Measurements from ENCODE around the gene TSC22D1. TPM values are rescaled to one million over a fixed set of nuclear protein-coding genes. Genes with fewer than 3 reads are reported as not detected.

Gene TSC22D1
- total and polyA plus RNA-seq, 4 donors, result 21.0 to 43.5 (median 37.0) TPM

- TF ChIP-seq HNF4A (conservative IDR thresholded peaks at IDR 0.05) (no peak), YY1 (IDR thresholded peaks at IDR 0.05) (no peak), ZBTB33 (IDR thresholded peaks at IDR 0.05) (no peak), MAX (IDR thresholded peaks at IDR 0.05) (no peak), TAF1 (conservative IDR thresholded peaks at IDR 0.05) (no peak), RXRA (IDR thresholded peaks at IDR 0.05) (no peak), ATF3 (IDR thresholded peaks at IDR 0.05) (no peak), EGR1 (IDR thresholded peaks at IDR 0.05; ENCODE audit: low read depth in 2 of 2) (no peak), REST (IDR thresholded peaks at IDR 0.05) (no peak), NR2F2 (IDR thresholded peaks at IDR 0.05) (no peak), SP1 (IDR thresholded peaks at IDR 0.05) (no peak), CTCF (IDR thresholded peaks at IDR 0.05; ENCODE audit: low read depth, low read length, missing input control) (no peak), RAD21 (IDR thresholded peaks at IDR 0.05) (no peak), FOXA1 (IDR thresholded peaks at IDR 0.05) (no peak), HNF4G (IDR thresholded peaks at IDR 0.05) (no peak), GABPA (IDR thresholded peaks at IDR 0.05 in 1 of 2, conservative IDR thresholded peaks at IDR 0.05 in 1 of 2) (no peak)
- Histone ChIP-seq H3K9ac (ENCODE audit: low read depth in 1 of 2, low read length in 2 of 2) (no peak overlapping the region), H3K27ac (ENCODE audit: low read depth in 1 of 2, low read length in 2 of 2) (no peak overlapping the region), H3K36me3 (ENCODE audit: control insufficient read depth in 4 of 4, insufficient read depth in 3 of 4, low read depth in 1 of 4, low read length in 3 of 4) (no peaks in the 10 kb centered on the region), H3K27me3 (ENCODE audit: control insufficient read depth in 4 of 4, insufficient read depth in 4 of 4, low read length in 3 of 4) (no peaks in the 10 kb centered on the region), H3K9me3 (ENCODE audit: control insufficient read depth in 4 of 4, low read length in 3 of 4) (no peaks in the 10 kb centered on the region), H3K4me1 (ENCODE audit: control insufficient read depth in 4 of 4, insufficient read depth in 4 of 4, low read length in 3 of 4) (no peaks in the 10 kb centered on the region), H3K4me3 (ENCODE audit: low read depth in 1 of 3, low read length in 3 of 3) (no peak overlapping the region)
- DNase-seq (ENCODE audit: low spot score), result no peak
- 95% methylated on average over 6 of the region's 6 CpGs for WGBS
Observed at GRCh38 chr13:44416744-44417143, 159.4 kb downstream of the TSC22D1 start.

- no peak for TF ChIP-seq TAF1 (conservative IDR thresholded peaks at IDR 0.05)
- no peak for TF ChIP-seq NR2F2 (IDR thresholded peaks at IDR 0.05)
- TF ChIP-seq HNF4G (IDR thresholded peaks at IDR 0.05), result no peak
- no peak for TF ChIP-seq MAX (IDR thresholded peaks at IDR 0.05)
- no peak for TF ChIP-seq FOXA1 (IDR thresholded peaks at IDR 0.05)
- TF ChIP-seq REST (IDR thresholded peaks at IDR 0.05), result no peak
- no peak for TF ChIP-seq ZBTB33 (IDR thresholded peaks at IDR 0.05)
- WGBS, result 84% methylated on average over 10 of the region's 10 CpGs
- no peak for DNase-seq (ENCODE audit: low spot score)
Observed at GRCh38 chr13:44416301-44416700, 159.8 kb downstream of the TSC22D1 start.

More at GRCh38 chr13:44416301-44416700, 159.8 kb downstream of the TSC22D1 start:
- Histone ChIP-seq H3K4me1 (ENCODE audit: control insufficient read depth in 4 of 4, insufficient read depth in 4 of 4, low read length in 3 of 4) (no peaks in the 10 kb centered on the region), H3K4me3 (ENCODE audit: low read depth in 1 of 3, low read length in 3 of 3) (no peak overlapping the region), H3K36me3 (ENCODE audit: control insufficient read depth in 4 of 4, insufficient read depth in 3 of 4, low read depth in 1 of 4, low read length in 3 of 4) (no peaks in the 10 kb centered on the region), H3K27ac (ENCODE audit: low read depth in 1 of 2, low read length in 2 of 2) (no peak overlapping the region), H3K9me3 (ENCODE audit: control insufficient read depth in 4 of 4, low read length in 3 of 4) (no peaks in the 10 kb centered on the region), H3K9ac (ENCODE audit: low read depth in 1 of 2, low read length in 2 of 2) (no peak overlapping the region), H3K27me3 (ENCODE audit: control insufficient read depth in 4 of 4, insufficient read depth in 4 of 4, low read length in 3 of 4) (no peaks in the 10 kb centered on the region)
